Mammary epithelial cell (primary cell): ENCODE data around the gene TLX2.

ENCODE experiments used
- EZH2 ChIP-seq: IDR thresholded peaks from 2 replicates; pipeline ENCODE4 v1.6.1; 2012; ENCODE audit warnings: low read length, inconsistent platforms, borderline replicate concordance
- TF ChIP-seq, protein P1 (sequence below), 2 donors: IDR thresholded peaks in 1 of 2; conservative IDR thresholded peaks in 1 of 2; 2 replicates each; pipeline ENCODE4 v1.5.1; 2011 to 2012; ENCODE audit warnings: inconsistent platforms in 2 of 2, low read length in 2 of 2, mild to moderate bottlenecking in 2 of 2, control low read depth in 1 of 2, low read depth in 1 of 2; ENCODE audit not compliant: insufficient read depth in 1 of 2; ENCODE audit errors: extremely low read depth in 1 of 2

DNA sequence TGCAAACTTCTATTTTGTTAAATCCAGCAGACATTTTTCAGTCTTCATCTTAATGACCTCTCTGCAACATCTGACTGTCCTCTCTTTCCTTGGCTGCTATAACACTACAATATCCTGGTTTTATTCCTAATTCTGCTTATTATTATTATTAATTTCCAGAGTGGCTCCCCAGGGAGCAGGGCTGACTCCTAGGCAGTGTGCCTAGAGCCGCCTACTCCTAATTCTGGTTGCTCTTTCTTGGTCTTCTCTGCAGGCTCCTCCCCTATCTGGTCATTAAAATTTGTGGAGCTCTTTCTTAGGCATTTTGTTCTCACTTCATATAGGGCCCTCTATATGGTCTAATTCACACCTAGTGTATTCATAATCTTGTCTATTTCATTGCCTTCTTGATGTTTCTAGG, 28.7 kb downstream of the TLX2 start:
- TF ChIP-seq, protein P1, sequence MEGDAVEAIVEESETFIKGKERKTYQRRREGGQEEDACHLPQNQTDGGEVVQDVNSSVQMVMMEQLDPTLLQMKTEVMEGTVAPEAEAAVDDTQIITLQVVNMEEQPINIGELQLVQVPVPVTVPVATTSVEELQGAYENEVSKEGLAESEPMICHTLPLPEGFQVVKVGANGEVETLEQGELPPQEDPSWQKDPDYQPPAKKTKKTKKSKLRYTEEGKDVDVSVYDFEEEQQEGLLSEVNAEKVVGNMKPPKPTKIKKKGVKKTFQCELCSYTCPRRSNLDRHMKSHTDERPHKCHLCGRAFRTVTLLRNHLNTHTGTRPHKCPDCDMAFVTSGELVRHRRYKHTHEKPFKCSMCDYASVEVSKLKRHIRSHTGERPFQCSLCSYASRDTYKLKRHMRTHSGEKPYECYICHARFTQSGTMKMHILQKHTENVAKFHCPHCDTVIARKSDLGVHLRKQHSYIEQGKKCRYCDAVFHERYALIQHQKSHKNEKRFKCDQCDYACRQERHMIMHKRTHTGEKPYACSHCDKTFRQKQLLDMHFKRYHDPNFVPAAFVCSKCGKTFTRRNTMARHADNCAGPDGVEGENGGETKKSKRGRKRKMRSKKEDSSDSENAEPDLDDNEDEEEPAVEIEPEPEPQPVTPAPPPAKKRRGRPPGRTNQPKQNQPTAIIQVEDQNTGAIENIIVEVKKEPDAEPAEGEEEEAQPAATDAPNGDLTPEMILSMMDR (conservative IDR thresholded peaks at IDR 0.05 in 1 of 2, IDR thresholded peaks at IDR 0.05 in 1 of 2; ENCODE audit: extremely low read depth in 1 of 2, insufficient read depth in 1 of 2, low read depth in 1 of 2, low read length in 2 of 2): no peak
- TF ChIP-seq EZH2: no peak
